Liver (tissue), 9 donors: ENCODE results near the gene MAD2L2. TPM values are rescaled to one million over a fixed set of nuclear protein-coding genes. Genes with fewer than 3 reads are reported as not detected.

Source experiments
- DNase-seq: peaks from one replicate; pipeline ENCODE4 v3.0.0-alpha.2; 2017; ENCODE audit warnings: low spot score
- H3K27ac ChIP-seq, 2 donors: one replicate each; pipeline ENCODE4 v1.7.0; 2013; ENCODE audit warnings: inconsistent platforms in 2 of 2, low read length in 2 of 2, control low read depth in 1 of 2, low read depth in 1 of 2, mild to moderate bottlenecking in 1 of 2
- H3K27me3 ChIP-seq, 4 donors: one replicate each; pipeline versions ENCODE4 v1.6.1 to v1.7.0; 2013; ENCODE audit warnings: low read length in 3 of 4, inconsistent platforms in 1 of 4, mild to moderate bottlenecking in 1 of 4, moderate library complexity in 1 of 4; ENCODE audit not compliant: control insufficient read depth in 4 of 4, insufficient read depth in 4 of 4
- H3K36me3 ChIP-seq, 4 donors: one replicate each; pipeline versions ENCODE4 v1.6.1 to v1.7.0; 2013; ENCODE audit warnings: low read length in 3 of 4, mild to moderate bottlenecking in 3 of 4, low read depth in 1 of 4, moderate library complexity in 1 of 4; ENCODE audit not compliant: control insufficient read depth in 4 of 4, insufficient read depth in 3 of 4
- H3K4me1 ChIP-seq, 4 donors: one replicate each; pipeline versions ENCODE4 v1.6.1 to v1.7.0; 2013; ENCODE audit warnings: low read length in 3 of 4, mild to moderate bottlenecking in 3 of 4, moderate library complexity in 1 of 4; ENCODE audit not compliant: control insufficient read depth in 4 of 4, insufficient read depth in 4 of 4
- H3K4me3 ChIP-seq, 3 donors: one replicate each; pipeline versions ENCODE4 v1.6.1 to v1.7.0; 2013; ENCODE audit warnings: low read length in 3 of 3, control low read depth in 1 of 3, low read depth in 1 of 3, mild to moderate bottlenecking in 1 of 3
- H3K9ac ChIP-seq, 2 donors: one replicate each; pipeline ENCODE4 v1.7.0; 2013; ENCODE audit warnings: low read length in 2 of 2, mild to moderate bottlenecking in 2 of 2, moderate library complexity in 2 of 2, control low read depth in 1 of 2, low read depth in 1 of 2
- H3K9me3 ChIP-seq, 4 donors: one replicate each; pipeline versions ENCODE4 v1.6.1 to v1.7.0; 2013; ENCODE audit warnings: low read length in 3 of 4; ENCODE audit not compliant: control insufficient read depth in 4 of 4
- FOXA1 ChIP-seq: IDR thresholded peaks from 2 replicates; pipeline ENCODE4 v1.6.1; 2016; ENCODE audit warnings: antibody characterized with exemption
- FOXA2 ChIP-seq: IDR thresholded peaks from 2 replicates; pipeline ENCODE4 v1.6.1; 2016; ENCODE audit warnings: antibody characterized with exemption
- HNF4A ChIP-seq, 2 donors: conservative IDR thresholded peaks; 2 replicates each; pipeline ENCODE4 v1.6.1; 2016; ENCODE audit warnings: antibody characterized with exemption in 2 of 2, mild to moderate bottlenecking in 2 of 2
- HNF4G ChIP-seq: IDR thresholded peaks from 2 replicates; pipeline ENCODE4 v1.6.1; 2016; ENCODE audit warnings: antibody characterized with exemption
- JUND ChIP-seq, 2 donors: IDR thresholded peaks; 2 replicates each; pipeline ENCODE4 v1.6.1; 2016; ENCODE audit warnings: antibody characterized with exemption in 2 of 2
- MAX ChIP-seq: IDR thresholded peaks from 2 replicates; pipeline ENCODE4 v1.6.1; 2016; ENCODE audit warnings: antibody characterized with exemption
- NR2F2 ChIP-seq: IDR thresholded peaks from 2 replicates; pipeline ENCODE4 v1.6.1; 2016; ENCODE audit warnings: antibody characterized with exemption
- RAD21 ChIP-seq, 2 donors: IDR thresholded peaks; 2 replicates each; pipeline ENCODE4 v1.6.1; 2016; ENCODE audit warnings: antibody characterized with exemption in 2 of 2, mild to moderate bottlenecking in 2 of 2
- SP1 ChIP-seq: IDR thresholded peaks from 2 replicates; pipeline ENCODE4 v1.6.1; 2018; ENCODE audit warnings: antibody characterized with exemption, mild to moderate bottlenecking
- TAF1 ChIP-seq: conservative IDR thresholded peaks from 2 replicates; pipeline ENCODE4 v1.6.1; 2016; ENCODE audit warnings: antibody characterized with exemption, mild to moderate bottlenecking
- YY1 ChIP-seq: IDR thresholded peaks from 2 replicates; pipeline ENCODE4 v1.6.1; 2016; ENCODE audit warnings: antibody characterized with exemption, mild to moderate bottlenecking
- WGBS: extraction: QIAGEN DNeasy Blood & Tissue Kit; methylation state at CpG from one replicate; pipeline ENCODE4 v1.1.7; 2013; 5-methylcytosine and 5-hydroxymethylcytosine counted together
- polyA plus RNA-seq, 2 donors: library from polyadenylated mRNA; stranded (reverse) in 1 of 2; unstranded in 1 of 2; fragments of 200-250 nt in 1 of 2; fragments of >200 nt in 1 of 2; fragmentation: Nextera tagmentation in 1 of 2; extraction: Ambion mirVana in 1 of 2; gene quantifications; one replicate each; pipeline versions ENCODE4 v1.2.1 to v1.2.3, GENCODE V29; 2013 to 2015
- total RNA-seq, 2 donors: library from RNA; depleted of rRNA; stranded (reverse); fragments of >200 nt; gene quantifications; one replicate each; pipeline ENCODE4 v1.2.3, GENCODE V29; 2014
- TF ChIP-seq, protein P1 (sequence below): IDR thresholded peaks from 2 replicates; pipeline ENCODE4 v1.6.1; 2016; ENCODE audit warnings: antibody characterized with exemption
- TF ChIP-seq, protein P2 (sequence below): fragments of 150-350 bp; IDR thresholded peaks from 2 replicates; pipeline ENCODE4 v1.5.1; 2017; ENCODE audit warnings: improper control_type of control experiment, low read depth, low read length; ENCODE audit not compliant: missing input control
- TF ChIP-seq, protein P3 (sequence below): IDR thresholded peaks from 2 replicates; pipeline ENCODE4 v1.6.1; 2016; ENCODE audit warnings: antibody characterized with exemption, mild to moderate bottlenecking
- TF ChIP-seq, protein P4 (sequence below): IDR thresholded peaks from 2 replicates; pipeline ENCODE4 v1.6.1; 2016; ENCODE audit warnings: antibody characterized with exemption
- donor health status: healthy.
- donor health status: healthy.
- donor health status: healthy.
- donor health status: healthy.
- donor health status: healthy.

The MAD2L2 gene
- total and polyA plus RNA-seq, 4 donors, result 17.5 to 43.1 (median 31.9) TPM

DNA sequence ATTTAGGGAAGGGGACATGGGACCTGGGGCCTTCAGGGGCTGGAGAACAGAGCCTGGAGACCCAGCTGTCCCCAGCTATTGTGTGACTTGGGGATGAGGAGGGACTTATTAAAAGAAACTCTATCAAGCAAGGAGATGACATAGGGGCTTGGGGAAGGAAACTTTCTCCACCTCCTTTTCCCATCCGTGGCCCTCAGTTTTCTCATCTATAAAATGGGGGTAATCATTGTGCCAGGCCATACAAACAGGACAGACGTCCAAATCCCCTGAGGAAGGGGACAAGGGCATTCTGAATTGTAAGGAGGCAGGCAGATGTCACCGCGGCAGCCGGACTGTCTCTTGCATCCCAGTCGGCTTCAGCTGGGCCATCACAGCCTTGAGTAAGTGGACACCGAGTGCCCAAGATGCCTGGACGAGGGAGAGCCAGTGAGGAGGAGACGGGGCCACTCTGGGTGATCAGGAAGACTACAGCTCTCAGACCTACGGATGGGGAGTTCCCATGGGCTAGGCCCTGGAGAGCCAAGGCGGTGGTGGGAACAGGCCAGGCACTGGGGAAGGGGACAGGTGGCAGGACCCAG lies 28.7 kb downstream of the MAD2L2 start (continued):
- TF ChIP-seq, protein P1, sequence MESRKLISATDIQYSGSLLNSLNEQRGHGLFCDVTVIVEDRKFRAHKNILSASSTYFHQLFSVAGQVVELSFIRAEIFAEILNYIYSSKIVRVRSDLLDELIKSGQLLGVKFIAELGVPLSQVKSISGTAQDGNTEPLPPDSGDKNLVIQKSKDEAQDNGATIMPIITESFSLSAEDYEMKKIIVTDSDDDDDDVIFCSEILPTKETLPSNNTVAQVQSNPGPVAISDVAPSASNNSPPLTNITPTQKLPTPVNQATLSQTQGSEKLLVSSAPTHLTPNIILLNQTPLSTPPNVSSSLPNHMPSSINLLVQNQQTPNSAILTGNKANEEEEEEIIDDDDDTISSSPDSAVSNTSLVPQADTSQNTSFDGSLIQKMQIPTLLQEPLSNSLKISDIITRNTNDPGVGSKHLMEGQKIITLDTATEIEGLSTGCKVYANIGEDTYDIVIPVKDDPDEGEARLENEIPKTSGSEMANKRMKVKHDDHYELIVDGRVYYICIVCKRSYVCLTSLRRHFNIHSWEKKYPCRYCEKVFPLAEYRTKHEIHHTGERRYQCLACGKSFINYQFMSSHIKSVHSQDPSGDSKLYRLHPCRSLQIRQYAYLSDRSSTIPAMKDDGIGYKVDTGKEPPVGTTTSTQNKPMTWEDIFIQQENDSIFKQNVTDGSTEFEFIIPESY, result no peak
- TF ChIP-seq RAD21 (IDR thresholded peaks at IDR 0.05), result no peak

GRCh38 chr1:11651017-11651416 lies 29.9 kb downstream of the MAD2L2 start:
- no peaks in the 10 kb centered on the region for H3K9me3 ChIP-seq
- TF ChIP-seq NR2F2 (no peak), MAX (no peak), TAF1 (no peak), HNF4A (conservative IDR thresholded peaks at IDR 0.05) (no peak), SP1 (no peak), FOXA1 (no peak), YY1 (no peak), RAD21 (IDR thresholded peaks at IDR 0.05) (no peak), FOXA2 (no peak), JUND (IDR thresholded peaks at IDR 0.05) (no peak), HNF4G (no peak)
- TF ChIP-seq, protein P2, sequence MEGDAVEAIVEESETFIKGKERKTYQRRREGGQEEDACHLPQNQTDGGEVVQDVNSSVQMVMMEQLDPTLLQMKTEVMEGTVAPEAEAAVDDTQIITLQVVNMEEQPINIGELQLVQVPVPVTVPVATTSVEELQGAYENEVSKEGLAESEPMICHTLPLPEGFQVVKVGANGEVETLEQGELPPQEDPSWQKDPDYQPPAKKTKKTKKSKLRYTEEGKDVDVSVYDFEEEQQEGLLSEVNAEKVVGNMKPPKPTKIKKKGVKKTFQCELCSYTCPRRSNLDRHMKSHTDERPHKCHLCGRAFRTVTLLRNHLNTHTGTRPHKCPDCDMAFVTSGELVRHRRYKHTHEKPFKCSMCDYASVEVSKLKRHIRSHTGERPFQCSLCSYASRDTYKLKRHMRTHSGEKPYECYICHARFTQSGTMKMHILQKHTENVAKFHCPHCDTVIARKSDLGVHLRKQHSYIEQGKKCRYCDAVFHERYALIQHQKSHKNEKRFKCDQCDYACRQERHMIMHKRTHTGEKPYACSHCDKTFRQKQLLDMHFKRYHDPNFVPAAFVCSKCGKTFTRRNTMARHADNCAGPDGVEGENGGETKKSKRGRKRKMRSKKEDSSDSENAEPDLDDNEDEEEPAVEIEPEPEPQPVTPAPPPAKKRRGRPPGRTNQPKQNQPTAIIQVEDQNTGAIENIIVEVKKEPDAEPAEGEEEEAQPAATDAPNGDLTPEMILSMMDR, result no peak
- TF ChIP-seq, protein P3, sequence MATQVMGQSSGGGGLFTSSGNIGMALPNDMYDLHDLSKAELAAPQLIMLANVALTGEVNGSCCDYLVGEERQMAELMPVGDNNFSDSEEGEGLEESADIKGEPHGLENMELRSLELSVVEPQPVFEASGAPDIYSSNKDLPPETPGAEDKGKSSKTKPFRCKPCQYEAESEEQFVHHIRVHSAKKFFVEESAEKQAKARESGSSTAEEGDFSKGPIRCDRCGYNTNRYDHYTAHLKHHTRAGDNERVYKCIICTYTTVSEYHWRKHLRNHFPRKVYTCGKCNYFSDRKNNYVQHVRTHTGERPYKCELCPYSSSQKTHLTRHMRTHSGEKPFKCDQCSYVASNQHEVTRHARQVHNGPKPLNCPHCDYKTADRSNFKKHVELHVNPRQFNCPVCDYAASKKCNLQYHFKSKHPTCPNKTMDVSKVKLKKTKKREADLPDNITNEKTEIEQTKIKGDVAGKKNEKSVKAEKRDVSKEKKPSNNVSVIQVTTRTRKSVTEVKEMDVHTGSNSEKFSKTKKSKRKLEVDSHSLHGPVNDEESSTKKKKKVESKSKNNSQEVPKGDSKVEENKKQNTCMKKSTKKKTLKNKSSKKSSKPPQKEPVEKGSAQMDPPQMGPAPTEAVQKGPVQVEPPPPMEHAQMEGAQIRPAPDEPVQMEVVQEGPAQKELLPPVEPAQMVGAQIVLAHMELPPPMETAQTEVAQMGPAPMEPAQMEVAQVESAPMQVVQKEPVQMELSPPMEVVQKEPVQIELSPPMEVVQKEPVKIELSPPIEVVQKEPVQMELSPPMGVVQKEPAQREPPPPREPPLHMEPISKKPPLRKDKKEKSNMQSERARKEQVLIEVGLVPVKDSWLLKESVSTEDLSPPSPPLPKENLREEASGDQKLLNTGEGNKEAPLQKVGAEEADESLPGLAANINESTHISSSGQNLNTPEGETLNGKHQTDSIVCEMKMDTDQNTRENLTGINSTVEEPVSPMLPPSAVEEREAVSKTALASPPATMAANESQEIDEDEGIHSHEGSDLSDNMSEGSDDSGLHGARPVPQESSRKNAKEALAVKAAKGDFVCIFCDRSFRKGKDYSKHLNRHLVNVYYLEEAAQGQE, result no peak
- TF ChIP-seq, protein P4, sequence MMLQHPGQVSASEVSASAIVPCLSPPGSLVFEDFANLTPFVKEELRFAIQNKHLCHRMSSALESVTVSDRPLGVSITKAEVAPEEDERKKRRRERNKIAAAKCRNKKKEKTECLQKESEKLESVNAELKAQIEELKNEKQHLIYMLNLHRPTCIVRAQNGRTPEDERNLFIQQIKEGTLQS, result no peak
- 91% methylated on average over 4 of the region's 4 CpGs for WGBS
- H3K4me3 ChIP-seq, result no peak overlapping the region
- H3K27ac ChIP-seq, result no peak overlapping the region
- H3K4me1 ChIP-seq, result peaks cover 7 to 44% (median 34%) of the 10 kb centered on the region in 4 donors
- no peak for DNase-seq
- H3K36me3 ChIP-seq, result no peaks in the 10 kb centered on the region
- H3K9ac ChIP-seq, result peak overlapping the region in 1 of 2 donors; percentile 45
- no peaks in the 10 kb centered on the region for H3K27me3 ChIP-seq
